Stimulated activated CD8-positive, alpha-beta memory T cell treated with anti-CD3 and anti-CD28 coated beads, Interleukin-4, amount 100 ng/mL, for 48 hours (primary cell): ENCODE measurements around the gene TM7SF2.
A peak's percentile ranks its signal among the peaks of the same experiment; 100 is the strongest.

Experiments used
- DNase-seq: peaks from one replicate; pipeline ENCODE4 v3.0.0-alpha.2; 2020

TM7SF2 gene

DNA sequence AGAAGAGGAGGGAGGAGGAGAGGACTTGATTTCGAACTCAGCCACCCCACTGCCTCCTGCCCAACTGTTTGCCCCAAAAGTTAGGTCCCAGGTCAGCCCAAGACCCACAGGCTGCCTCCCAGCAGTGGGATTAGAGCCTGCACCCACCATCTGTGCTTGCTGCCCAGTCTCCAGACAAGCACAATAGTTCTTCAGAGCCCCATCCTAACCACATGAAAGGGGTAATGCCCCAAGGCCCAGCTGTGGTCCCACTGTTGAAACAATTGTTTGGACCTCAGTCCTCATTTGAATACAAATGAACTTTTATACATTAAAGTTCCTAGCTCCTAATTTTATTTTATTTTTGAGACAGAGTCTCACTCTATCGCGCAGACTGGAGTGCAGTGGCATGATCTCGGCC lies 21.0 kb upstream of the TM7SF2 start:
- no peak for DNase-seq

DNA sequence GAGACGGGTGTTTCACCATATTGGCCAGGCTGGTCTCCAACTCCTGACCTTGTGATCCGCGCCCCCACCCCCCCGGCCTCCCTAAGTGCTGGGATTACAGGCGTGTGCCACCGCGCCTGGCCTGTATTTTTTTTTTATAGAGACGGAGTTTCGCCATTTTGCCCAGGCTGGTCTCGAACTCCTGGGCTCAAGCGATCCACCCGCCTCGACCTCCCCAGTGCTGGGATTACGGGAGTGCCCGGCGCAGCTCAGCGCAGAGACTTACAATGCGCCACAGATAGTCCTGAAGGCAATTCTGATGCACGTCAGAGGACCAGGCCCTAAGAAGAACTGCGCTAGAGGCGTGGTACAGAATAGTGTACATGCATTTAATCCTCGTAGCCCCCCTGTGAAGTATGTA lies 16.2 kb upstream of the TM7SF2 start:
- DNase-seq: no peak

DNA sequence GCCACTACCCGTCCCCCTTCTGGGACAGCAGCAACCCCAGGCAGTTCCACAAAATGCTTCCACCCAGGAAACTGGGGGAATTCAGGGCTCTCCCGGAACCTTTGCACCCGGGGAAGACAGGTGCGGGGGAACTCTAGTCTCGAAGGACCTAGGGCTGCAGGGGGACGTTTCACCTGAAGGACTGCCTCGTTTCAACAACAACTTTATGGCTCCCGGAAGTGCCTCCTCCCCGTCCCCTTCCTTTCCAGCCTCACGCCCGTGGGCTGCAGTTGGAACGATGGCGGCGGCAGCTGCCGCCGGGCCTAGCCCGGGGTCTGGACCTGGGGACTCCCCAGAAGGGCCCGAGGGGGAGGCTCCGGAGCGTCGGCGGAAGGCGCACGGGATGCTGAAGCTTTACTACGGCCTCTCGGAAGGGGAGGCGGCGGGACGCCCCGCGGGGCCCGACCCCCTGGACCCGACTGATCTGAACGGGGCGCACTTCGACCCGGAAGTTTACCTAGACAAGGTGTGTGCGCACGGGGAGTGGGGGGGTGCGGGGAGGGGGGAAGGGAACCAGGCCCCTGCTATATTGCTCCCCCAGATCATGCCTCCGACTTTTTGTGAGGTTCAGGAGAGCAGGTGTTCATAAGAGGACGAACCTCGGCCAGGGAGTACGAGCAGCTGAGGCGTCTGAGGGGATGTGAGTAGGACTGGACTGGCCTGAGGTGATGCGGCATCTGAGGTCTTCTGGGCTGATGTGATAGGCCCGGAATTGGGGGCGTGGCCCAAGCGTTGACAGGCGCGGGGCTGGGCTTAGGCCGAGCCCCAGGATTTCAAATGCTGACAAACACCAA lies 15.5 kb upstream of the TM7SF2 start, which contains the start of gene VPS51:
VPS51 (plus strand) TSS at position 241 of the 833 bp plus-strand sequence; CDS start at position 278, 37 bp downstream.
- peak; percentile 91 for DNase-seq

DNA sequence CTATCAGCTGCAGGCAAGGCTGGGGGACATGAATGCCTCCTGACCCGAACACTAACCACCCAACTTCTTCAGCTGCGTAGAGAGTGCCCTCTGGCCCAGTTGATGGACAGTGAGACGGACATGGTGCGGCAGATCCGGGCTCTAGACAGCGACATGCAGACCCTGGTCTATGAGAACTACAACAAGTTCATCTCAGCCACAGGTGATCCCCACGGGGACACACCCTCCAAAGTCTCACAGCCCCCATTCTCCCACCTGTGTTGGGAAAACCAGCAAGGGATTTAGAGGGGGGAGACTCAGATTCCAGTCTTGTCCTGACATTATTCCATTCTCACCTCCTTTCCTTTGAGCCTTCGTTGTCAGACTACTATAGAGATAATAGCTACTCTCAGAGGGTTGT lies 14.7 kb upstream of the TM7SF2 start:
- no peak for DNase-seq

DNA sequence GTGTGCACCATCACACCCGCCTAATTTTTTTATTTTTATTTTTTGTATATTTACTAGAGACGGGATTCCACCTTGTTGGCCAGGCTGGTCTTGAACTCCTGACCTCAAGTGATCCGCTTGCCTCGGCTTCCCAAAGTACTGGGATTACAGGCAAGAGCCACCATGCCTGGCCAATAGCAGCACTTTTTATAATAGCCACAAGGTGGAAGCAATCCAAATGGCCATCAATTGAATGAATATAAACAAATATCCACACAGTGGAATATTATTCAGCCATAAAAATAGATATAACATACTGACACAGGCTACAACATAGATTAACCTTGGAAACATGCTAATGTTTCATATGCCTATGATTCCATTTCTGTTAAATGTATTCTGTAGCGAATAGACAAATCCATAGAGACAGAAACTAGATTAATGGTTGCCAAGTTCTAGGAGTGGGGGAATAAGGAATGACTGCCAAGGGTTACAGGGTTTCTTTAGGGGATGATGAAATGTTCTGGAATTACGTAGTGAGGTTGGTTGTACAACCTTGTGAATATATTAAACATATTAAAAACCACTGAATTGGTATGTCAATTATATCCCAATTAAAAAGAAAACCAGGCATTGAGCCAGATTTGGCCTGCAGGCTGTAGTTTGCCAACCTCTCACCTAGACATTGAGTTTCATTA lies 10.9 kb upstream of the TM7SF2 start:
- no peak for DNase-seq

DNA sequence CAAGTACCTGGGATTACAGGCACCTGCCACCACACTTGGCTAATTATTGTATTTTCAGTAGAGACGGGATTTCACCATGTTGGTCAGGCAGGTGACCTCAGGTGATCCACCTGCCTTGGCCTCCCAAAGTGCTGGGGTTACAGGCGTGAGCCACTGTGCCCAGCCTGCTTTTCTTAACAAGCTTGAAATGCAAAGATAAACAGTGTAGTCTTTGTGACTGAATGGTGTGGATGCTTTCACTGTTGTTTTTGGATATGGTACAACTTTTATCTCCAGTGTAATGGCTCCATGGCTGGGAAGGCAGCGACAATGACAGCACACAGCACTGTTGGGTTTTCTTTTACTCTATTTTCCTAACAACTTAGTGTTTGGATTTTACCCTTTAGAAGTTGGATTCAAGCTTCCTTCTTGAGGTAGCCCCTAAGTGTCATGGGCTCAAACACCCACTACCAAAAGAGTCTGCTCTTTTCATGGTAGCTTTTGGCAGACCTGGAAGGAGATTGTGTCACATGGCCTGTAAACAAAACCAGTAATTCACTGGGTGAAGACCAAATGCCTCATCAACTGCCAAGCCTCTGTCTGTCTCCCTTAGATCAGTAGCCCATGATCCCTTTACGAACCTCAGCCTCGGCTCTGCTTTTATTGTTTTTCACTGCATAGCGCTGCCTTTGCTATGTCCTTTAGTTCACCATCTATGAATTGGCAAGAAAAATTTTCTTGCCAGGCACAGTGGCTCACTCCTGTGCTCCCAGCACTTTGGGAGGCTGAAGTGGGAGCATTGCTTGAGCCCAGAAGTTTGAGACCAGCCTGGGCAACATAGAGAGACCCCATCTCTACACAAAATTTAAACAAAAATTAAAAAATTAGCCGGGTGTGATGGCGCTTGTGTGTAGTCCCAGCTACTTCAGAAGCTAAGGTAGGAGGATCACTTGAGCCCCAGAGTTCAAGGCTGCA lies 9.3 kb upstream of the TM7SF2 start:
- DNase-seq: no peak

DNA sequence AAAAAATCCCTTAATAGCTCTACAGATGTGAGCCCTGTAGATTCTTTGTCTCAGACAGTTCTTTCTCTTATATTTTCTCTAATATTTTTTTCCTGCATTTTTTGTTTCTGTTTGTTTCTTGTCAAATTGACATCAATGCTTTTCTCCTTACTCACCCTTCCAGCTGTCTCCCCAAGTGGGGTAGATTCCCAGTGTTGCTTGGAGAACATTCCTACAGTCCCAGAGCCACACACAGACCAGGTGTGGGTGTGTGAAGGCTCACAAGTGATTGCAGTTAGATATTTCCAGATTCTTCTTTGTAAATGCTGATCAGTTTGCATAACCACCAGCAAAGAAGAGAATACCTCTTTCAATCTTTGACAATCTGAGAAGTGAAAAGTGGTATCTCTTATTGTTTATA lies 8.2 kb upstream of the TM7SF2 start:
- no peak for DNase-seq

DNA sequence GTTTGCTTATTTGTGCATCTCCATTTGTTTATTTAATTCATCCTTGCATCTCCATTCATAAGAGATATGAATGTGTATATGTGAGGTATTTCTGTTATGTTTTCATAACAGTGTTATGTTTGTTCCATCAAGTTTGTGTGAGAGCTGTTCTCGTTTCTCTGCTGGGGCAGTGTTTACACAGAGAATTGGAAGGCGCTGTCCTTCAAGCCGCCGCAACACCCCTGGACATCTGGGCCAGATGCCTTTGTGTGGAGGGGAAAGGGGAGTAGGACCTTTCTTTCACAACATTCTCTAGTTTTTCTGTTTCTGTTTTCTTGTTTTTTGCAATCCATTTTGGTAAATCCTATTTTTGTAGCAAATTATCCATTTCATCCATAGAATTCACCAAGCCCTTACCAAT lies 7.0 kb upstream of the TM7SF2 start:
- no peak for DNase-seq

DNA sequence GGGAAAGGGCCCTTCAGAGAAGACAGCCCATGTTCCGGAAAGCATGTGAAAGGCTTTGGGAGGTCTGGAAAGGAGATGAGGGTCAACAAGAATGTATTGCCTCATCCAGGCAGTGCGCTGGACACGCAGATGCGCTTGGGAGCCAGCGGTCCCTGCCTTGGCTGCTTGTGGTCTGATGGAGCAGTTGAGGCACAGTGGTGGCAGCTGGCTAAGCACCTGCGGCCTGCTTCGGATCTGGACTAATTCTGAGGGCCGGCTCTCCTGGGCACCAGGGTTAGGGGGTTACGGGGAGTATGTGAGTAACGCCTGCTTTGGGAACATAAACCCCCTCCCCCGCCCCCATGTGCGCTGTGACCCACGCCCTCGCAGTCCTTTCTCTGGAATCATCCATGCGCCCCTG lies 4.6 kb upstream of the TM7SF2 start:
- no peak for DNase-seq

DNA sequence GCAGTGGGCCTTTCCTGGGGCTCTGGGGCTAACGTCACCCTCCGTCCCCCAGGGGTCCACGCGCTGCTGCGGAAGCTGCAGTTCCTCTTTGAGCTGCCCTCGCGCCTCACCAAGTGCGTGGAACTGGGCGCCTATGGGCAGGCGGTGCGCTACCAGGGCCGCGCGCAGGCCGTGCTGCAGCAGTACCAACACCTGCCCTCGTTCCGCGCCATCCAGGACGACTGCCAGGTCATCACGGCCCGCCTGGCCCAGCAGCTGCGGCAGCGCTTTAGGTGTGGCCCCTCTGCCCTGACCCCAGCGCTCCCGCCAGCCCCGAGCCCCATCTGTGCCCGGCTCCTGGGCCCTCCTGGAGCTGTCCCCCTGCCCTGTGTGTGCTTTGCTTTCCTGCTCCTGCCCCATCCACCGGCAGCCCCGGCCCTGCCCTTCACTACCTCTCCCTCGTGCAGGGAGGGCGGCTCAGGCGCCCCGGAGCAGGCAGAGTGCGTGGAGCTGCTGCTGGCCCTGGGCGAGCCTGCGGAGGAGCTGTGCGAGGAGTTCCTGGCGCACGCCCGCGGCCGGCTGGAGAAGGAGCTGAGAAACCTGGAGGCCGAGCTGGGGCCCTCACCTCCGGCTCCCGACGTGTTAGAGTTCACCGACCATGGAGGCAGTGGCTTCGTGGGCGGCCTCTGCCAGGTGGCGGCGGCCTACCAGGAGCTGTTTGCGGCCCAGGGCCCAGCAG lies 3.8 kb upstream of the TM7SF2 start:
- no peak for DNase-seq

DNA sequence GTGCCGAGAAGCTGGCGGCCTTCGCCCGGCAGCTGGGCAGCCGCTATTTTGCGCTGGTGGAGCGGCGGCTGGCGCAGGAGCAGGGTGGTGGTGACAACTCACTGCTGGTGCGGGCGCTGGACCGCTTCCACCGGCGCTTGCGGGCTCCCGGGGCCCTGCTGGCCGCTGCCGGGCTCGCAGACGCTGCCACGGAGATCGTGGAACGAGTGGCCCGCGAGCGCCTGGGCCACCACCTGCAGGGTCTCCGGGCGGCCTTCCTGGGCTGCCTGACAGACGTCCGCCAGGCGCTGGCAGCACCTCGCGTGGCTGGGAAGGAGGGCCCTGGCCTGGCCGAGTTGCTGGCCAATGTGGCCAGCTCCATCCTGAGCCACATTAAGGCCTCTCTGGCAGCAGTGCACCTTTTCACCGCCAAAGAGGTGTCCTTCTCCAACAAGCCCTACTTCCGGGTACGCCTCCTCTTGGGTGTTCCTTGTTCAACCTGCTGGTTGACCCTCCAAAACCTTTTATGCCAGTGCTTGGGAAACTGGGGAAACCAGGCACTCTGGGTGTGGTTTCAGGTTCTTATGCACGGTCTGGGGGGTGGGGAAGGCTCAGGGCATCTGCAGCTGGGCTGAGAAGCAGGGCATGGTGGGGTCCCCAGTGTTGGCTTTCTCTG lies 3.1 kb upstream of the TM7SF2 start:
- no peak for DNase-seq

DNA sequence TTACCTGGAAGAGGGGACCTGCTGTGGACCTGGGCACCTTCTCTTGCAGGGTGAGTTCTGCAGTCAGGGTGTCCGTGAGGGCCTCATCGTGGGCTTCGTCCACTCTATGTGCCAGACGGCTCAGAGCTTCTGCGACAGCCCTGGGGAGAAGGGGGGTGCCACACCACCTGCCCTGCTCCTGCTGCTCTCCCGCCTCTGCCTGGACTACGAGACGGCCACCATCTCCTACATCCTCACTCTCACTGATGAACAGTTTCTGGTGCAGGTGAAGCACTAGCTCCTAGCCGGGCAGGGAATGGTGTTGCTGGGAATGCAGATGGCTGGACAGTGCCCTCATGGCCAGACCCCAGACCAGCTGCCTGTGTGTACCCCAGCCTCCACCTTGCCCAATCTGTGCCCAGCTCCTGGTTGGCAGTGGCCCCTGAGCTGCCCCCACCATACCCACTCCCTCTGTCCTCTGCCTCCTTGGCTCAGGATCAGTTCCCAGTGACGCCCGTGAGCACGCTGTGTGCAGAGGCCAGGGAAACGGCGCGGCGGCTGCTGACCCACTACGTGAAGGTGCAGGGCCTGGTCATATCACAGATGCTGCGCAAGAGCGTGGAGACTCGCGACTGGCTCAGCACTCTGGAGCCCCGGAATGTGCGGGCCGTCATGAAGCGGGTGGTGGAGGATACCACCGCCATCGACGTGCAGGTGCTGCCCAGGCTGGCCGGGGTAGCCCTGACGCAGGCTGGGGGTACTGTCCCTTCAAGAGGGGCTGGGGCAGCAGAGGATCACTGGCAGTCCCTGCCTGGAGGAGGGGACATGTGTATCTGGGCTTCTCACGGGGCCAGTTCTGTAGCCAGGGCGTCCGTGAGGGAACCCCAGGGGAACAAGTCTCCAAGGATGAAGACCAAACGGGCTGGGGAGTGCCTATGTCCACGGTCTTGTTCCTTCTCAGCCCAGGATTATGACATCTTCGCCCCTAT lies 2.2 kb upstream of the TM7SF2 start:
- no peak for DNase-seq

DNA sequence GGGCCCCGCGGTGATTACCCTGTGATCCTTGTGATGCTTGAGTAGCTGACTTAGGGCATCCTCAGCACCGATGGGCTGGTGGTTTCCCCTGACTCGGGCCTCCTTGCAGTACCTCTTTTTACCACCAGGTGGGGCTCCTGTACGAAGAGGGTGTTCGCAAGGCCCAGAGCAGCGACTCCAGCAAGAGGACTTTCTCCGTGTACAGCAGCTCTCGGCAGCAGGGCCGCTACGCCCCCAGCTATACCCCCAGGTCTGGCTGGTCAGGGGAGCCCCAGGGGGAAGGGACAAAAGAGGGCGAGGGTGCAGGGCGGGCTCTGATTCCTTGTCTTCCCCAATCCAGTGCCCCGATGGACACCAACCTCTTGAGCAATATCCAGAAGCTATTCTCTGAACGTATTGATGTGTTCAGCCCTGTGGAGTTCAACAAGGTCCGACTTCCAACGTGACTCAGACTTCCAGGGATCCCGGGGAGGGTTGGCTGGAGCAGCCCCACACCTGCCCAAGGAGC lies 1.3 kb upstream of the TM7SF2 start:
- peak; percentile 100 for DNase-seq

DNA sequence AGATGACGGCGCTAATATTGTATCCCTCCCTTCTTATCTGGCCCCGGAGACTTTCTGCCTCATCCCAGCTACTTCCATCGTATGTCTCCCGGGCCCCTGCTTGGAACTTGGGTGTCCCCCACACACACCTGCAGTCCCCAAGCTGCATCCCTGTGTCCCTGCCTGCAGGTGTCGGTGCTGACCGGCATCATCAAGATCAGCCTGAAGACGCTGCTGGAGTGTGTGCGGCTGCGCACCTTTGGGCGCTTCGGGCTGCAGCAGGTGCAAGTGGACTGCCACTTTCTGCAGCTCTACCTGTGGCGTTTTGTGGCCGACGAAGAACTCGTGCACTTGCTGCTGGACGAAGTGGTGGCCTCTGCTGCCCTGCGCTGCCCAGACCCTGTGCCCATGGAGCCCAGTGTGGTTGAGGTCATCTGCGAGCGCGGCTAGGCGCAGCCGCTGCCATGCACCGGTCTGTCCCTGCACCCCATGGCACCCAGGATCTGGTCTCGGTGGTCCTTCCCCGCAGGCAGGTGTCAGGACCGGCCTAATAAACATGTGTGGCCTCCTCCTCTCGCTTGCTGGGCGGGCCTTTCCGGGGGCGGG lies 421 bp upstream of the TM7SF2 start:
- no peak for DNase-seq

DNA sequence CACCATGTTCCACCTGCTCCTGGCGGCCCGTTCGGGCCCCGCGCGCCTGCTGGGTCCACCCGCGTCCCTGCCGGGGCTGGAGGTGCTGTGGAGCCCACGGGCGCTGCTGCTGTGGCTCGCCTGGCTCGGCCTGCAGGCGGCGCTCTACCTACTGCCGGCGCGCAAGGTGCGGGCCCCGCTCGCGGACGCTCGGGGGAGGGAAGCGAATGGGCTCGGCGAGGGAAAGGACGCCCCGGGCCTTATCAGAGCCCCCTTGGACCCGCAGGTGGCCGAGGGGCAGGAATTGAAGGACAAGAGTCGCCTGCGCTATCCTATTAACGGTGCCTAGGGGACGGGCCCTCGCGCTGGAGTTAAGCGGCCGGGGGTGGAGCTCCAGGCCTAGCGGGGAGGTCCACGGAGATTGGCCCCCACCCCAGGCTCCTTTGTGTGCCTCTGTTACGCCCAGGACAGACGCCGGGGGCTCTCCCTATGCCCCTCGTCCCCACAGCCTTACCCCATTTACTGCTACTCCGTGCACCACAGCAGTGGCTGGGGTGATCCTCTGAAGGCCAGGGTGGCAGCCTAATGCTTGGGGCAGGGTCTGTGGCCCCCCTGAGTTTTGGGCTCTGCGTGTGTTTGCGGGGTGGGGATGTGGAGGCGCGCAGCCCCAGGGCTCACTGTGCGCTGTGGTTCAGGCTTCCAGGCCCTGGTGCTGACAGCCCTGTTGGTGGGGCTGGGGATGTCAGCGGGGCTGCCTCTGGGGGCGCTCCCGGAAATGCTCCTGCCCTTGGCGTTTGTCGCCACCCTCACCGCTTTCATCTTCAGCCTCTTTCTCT lies 1.1 kb downstream of the TM7SF2 start:
- DNase-seq: peak; percentile 83

DNA sequence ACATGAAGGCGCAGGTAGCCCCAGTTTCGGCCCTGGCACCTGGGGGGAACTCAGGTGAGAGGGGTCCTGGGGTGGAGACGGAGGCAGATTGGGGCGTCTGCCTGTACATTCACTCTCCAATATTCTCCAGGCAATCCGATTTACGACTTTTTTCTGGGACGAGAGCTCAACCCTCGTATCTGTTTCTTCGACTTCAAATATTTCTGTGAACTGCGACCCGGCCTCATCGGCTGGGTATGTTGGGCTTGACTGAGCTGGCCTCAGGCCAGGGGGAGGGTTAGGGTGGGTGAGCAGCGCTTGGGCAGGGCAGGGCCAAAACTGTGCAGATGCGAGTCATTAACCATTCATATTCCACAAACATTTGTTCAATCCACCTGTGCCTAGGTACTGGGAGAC lies 1.7 kb downstream of the TM7SF2 start:
- no peak for DNase-seq

DNA sequence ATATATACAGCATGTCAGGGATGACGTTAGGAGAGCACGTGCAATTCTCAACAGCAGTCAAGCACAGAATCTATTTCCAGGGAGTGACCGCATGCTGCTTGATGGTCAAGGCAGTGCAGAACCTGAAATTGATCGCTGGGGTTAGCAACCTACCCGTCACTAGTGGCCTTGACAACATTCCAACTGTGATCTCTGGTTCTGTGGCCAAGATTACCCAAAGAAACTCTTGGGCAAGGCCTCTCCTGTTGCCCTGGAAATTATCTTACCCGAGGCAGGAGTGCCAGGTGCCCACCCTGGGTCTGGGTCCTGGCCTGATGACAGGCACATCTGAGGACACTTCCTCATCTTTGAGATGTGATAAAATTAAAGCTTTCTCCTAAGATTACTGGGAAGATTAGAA lies 2.2 kb downstream of the TM7SF2 start:
- no peak for DNase-seq

DNA sequence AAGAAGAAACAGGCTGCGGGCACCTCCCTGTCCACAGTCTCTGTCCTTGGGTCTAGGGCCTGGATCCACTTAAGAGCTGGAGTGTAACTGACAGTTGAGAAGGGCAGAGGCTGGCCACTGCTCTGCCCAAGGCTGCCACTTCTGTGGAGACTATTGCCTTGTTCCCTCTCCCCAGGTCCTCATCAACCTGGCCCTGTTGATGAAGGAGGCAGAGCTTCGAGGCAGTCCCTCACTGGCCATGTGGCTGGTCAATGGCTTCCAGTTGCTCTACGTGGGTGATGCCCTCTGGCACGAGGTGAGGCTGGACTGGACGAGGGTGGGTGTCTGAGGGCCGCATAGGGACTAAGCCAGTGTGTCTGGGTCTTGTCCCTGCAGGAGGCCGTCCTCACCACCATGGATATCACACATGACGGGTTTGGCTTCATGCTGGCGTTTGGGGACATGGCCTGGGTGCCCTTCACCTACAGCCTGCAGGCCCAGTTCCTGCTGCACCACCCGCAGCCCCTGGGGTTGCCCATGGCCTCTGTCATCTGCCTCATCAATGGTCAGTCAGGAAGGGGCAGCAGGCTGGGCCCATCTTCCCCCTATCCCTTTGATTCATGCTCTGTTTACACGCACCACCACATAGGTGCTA lies 3.0 kb downstream of the TM7SF2 start:
- DNase-seq: no peak
